ENCODE measurements around the gene ZNF618.

ZNF618 gene

DNA sequence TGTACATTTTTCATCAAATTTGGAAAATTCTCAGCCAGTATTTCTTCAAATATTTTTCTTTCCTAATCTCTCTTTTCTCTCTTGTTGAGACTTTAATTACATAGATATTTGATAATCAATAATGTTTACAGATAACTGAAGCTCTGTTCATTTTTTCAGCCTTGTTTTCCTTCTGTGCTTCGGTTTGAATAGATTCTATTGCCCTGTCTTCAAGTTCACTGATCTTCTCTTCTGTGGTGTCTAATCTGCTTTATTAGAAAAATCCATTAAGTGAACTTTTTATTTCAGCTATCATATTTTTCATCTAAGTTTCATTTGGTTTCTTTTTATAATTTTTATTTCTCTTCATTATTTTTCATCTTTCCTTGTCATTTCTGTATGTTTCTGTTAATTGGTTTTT lies 147.9 kb downstream of the ZNF618 start:
- TF ChIP-seq, protein P1, sequence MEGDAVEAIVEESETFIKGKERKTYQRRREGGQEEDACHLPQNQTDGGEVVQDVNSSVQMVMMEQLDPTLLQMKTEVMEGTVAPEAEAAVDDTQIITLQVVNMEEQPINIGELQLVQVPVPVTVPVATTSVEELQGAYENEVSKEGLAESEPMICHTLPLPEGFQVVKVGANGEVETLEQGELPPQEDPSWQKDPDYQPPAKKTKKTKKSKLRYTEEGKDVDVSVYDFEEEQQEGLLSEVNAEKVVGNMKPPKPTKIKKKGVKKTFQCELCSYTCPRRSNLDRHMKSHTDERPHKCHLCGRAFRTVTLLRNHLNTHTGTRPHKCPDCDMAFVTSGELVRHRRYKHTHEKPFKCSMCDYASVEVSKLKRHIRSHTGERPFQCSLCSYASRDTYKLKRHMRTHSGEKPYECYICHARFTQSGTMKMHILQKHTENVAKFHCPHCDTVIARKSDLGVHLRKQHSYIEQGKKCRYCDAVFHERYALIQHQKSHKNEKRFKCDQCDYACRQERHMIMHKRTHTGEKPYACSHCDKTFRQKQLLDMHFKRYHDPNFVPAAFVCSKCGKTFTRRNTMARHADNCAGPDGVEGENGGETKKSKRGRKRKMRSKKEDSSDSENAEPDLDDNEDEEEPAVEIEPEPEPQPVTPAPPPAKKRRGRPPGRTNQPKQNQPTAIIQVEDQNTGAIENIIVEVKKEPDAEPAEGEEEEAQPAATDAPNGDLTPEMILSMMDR (conservative IDR thresholded peaks at IDR 0.05; ENCODE audit: low read depth, low read length) = no peak
- no peak for DNase-seq (ENCODE audit: low read depth)
- no peak overlapping the region for H3K4me3 ChIP-seq (ENCODE audit: low read depth, low read length)

- TF ChIP-seq, protein P1 (conservative IDR thresholded peaks at IDR 0.05; ENCODE audit: low read depth, low read length) = no peak
- no peak overlapping the region for H3K4me3 ChIP-seq (ENCODE audit: low read depth, low read length)
- no peak for DNase-seq (ENCODE audit: low read depth)
Observed at GRCh38 chr9:114025196-114025753, 149.2 kb downstream of the ZNF618 start.

DNA sequence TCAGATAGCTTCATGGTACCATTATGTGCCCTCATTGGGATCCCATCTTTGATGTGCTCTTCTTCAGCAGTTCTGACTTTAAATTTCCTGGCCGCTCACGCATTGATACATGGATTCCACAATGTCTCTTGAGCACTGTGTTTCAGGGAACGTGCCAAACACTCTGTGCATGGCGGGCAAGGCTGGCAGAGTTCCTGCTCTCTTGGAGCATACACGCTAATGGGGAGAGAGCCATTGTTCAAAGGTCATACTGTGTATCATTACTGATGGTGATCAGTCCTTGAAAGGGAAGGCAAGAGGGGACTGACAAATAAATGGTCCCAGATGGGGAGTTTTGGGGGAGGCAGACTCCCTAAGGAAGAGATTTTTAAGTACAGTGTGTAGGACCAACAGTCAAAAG lies 149.7 kb downstream of the ZNF618 start:
- no peak for DNase-seq (ENCODE audit: low read depth)
- no peak overlapping the region for H3K4me3 ChIP-seq (ENCODE audit: low read depth, low read length)
- TF ChIP-seq, protein P1 (conservative IDR thresholded peaks at IDR 0.05; ENCODE audit: low read depth, low read length) = no peak

DNA sequence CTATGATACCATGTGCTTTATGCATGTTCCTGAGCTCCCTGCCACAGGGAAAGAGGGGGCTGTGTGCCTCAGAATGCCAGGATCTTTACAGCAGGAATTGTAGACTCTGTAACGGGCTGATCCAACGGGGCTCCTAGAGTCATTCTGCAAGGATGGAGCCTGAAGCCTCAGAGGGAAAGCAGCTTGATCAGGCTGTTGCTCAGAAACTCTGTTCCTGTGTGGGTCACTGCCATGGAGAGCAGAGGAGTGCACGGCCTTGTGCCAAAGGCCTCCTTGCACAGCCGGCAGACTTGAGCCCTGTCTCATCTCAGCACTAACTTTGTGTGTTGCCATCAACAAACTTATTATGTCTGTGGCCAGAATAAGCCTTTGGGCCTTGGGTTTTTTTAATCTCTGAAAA lies 150.2 kb downstream of the ZNF618 start:
- no peak overlapping the region for H3K4me3 ChIP-seq (ENCODE audit: low read depth, low read length)
- no peak for DNase-seq (ENCODE audit: low read depth)
- TF ChIP-seq, protein P1 (conservative IDR thresholded peaks at IDR 0.05; ENCODE audit: low read depth, low read length) = no peak

DNA sequence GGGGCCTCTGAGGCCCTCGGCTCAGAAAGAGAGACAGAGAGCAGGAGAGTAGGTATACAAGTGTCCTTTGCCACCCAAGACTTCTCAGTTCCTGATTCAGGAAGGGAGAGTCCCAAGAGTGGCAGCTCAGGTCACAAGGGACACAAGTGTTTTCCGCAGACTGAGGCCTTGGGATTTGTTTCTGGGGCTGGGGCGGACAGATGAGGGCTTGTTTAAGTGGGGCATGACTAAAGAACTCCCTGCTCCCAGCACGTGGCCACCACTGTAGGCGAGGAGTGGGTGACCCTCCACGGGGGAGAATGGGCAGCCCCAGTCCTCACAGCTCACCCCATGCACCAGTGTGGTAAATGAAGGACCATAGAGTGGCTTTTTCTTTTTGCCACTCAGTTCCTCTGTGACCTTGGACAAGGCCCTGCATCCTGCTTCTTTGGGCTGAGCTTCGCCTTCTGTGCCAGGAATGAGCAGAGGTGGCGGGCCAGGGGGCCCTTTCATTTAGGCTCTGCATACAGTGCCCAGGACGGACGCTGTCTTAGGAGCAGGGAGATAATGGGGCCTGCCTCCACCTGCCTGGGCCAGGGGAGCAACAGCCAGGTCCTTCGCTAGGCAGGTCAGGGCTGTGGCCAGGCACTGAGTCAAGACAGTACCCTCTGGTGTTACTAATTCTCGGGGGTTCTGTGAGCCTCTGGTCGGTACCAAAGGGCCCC lies 151.2 kb downstream of the ZNF618 start:
- TF ChIP-seq, protein P1 (conservative IDR thresholded peaks at IDR 0.05; ENCODE audit: low read depth, low read length) = no peak
- no peak for DNase-seq (ENCODE audit: low read depth)
- no peak overlapping the region for H3K4me3 ChIP-seq (ENCODE audit: low read depth, low read length)

GRCh38 chr9:114027863-114028465 lies 151.9 kb downstream of the ZNF618 start:
- H3K4me3 ChIP-seq (ENCODE audit: low read depth, low read length) = no peak overlapping the region
- DNase-seq (ENCODE audit: low read depth) = no peak
- TF ChIP-seq, protein P1 (conservative IDR thresholded peaks at IDR 0.05; ENCODE audit: low read depth, low read length) = no peak

All from choroid plexus epithelial cell (primary cell).